ENCODE data around the gene DGKI.

Gene DGKI

DNA sequence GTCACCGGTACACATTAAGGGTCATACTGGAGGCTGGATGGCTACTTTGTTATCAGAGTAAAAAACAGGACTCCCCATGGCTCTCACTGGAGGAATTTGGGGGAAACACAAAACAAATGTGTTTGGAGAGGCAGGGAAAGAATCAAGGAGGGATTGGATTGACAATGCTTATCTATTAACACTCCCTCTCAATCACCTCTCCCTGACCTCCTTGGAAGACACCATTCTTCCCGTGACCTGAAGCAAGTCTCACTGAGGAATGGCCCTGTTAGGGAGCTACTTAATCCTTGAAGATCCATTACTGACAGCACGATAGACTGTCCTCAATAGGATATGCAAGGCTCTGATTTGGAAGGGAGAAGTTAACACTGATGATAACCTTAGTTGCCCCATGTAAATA lies 261.2 kb downstream of the DGKI start:
- DNase-seq = no peak

DNA sequence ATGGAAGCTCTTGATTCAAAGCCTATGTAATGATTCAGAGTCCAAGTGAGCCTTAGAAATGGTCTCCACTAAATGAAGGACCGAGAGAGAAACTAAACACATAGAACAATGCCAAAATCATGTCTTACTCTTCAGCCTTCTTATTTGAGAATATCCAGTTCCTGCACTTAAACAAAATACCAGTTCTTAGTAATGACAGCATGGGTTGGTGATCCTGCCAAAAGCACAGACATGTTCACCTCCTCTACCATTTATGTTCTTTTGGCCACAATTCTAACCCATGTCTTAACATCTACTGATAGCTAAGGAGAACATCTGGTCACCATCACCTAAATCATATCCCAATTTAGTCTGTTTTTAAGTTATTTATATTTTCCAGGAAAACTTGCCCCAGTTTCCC lies 263.6 kb downstream of the DGKI start:
- no peak for DNase-seq

DNA sequence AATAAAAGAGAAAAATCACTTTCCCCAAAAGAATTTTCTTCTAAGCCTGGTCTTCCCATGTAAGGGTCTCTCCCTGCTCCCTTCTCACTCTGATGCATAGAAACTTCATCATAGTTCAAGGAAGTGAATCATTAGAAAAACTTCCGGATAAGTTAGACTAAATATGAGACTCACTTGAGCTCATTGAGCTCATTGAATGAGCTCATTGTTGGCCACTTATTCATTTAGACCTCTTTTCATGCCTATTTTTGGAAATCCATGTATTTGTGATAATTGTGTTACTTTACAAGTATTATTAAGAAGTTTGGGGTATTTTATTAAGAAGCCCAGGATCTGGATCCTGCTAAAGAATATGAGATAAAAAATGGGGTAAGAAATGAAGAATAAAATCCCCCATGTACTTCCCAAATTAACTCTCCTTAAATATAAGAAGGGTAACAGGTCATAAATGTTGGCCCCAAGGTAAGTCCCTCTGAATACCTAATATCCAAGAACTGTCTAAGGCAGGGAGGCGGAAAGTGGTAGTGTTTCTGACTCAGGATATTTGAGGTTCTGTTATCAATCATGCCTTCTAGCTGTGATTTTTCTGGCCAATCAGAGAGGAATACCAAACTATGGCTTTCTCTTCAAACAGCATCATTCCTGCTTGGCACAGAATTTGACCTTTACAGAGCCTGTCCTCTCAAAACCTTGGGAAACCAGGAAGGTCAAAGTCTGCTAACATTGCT lies 266.7 kb downstream of the DGKI start:
- DNase-seq = no peak

DNA sequence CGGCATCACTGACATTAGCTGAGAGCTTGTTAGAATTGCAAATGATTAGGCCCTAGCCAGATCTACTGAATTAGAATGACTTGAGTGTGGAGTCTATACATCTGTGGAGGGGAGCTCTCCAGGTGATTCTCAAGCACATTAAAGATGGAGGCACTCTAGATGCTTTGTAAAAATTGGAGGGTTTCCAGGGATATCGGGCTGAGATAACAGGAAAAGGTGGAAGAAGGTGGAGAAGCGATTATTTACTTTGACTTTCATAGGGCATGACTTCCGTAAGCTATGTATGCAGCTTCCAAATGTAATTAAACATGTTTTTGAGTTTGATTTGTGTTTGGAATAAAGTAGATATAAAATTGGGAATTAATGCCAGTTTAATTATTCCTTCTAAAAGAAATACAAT lies 268.2 kb downstream of the DGKI start:
- DNase-seq = no peak

DNA sequence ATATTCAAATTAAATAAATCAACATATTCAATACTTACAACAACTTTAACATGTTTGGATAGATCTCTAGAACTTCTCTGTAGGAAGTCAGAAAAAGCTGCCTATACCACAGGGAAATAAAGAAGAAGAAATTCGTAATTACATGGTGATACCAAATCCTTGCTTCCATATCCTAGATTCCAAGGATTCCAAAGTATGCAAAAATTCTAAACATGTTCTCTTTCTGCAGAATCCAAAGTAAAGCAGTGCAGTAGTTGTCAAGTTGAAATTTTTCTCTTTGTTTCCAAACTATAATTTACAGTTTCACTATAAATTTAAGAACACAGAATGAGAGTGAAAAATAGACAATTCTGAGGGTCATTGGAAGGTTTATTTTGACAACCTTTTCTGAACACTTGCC lies 269.6 kb downstream of the DGKI start:
- no peak for DNase-seq

DNA sequence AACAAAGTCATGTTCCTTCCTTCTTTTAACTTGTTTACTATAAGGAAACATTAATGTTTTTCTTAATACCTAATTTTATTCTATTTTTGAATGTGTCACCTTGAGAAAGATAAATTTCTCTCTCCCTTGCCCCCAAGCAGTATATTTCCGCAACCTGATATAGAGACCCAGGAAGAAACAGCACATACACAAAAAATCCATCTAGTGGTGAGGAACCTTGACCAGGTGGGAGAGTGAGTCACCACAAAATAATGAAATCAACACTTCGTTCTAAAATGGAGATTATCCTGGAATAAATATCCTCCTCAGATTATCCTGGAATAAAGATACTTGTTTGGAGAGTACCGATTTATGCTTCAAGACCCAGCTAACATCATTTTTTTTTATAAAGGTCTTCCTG lies 270.3 kb downstream of the DGKI start:
- no peak for DNase-seq

DNA sequence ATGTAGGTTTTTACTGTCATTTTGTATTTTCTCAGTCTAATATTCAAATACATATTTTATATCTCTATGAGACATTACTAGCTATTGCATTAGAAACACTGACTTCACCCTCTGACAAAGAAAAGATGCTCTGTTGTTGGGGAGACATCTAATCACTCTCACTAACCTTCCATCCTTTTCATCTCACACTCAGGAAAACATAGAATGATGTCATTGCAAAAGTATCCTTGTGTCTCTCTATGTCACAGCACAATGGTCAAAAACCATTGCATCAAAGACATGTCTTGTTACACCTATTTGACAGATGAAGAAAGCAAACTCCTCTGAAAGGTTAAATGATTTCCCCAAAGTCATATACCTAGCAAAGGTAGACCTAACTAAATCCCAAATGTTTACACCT lies 272.0 kb downstream of the DGKI start:
- no peak for DNase-seq

DNA sequence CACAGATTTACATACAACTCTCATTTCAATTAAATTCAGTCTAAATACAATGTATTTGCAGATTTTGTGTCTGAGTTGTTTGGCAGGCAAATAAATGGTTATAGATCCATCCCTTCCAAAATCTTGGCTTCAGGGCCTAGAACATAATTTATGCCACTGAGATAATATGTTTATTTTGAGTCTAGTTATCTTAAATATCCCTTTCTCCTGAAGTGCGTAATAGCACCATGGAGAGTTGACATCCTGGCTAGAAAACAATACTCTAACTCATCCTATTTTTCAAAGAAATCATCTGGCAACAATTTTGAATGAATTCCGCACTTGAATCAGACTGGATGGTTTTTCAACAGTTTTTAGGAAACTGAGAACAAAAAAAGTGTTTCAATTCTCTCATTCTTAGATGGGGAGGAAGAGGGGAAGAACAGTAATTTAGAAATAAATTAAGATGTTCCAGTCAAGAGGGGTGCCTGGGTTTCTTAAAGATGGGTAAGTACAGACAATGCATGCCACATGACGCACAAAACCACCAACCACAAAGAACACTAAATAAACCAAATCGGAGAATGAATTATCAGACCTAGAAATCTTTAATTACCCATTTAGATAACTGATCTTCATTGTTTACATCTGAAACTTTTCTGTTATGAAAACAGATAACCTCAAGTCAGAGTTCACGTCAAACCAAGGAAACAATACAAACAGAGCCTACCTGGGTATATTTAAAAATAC lies 274.6 kb downstream of the DGKI start:
- DNase-seq = no peak

DNA sequence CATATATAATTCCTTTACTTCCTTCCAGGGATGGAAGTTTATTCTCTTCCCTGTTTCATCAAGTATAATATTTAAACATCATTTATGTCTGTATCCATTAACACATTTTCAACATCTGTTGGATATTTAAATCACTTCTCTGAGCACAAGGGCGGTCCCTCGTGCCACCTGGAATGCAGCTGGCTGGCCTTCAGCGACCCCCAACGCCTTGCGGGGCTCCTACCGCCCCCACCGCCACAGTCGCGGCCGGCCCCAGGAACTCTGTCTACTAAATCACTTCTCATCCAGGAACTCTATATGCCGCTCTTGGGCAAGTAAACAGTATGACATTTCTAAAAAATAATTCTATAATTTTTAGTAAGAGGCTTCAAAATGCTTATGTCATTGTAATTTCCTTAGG lies 282.1 kb downstream of the DGKI start:
- no peak for DNase-seq

DNA sequence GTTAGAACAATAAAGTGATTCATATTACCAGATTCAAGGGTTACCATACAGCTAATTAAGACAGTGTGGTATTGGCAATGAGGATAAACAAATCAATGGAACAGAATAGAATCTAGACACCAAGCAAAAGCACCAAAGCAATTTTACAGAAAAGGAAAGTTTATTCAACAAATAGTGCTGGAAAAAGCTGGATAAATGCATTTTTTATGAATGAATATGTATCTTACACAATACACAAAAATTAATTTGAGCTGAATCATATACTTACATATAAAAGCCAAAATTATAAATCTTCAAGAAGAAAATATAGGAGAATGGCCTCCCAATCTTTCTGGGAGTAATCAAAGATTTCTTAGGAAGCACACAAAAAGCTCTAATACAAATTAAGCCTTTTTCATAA lies 282.8 kb downstream of the DGKI start:
- DNase-seq = no peak

DNA sequence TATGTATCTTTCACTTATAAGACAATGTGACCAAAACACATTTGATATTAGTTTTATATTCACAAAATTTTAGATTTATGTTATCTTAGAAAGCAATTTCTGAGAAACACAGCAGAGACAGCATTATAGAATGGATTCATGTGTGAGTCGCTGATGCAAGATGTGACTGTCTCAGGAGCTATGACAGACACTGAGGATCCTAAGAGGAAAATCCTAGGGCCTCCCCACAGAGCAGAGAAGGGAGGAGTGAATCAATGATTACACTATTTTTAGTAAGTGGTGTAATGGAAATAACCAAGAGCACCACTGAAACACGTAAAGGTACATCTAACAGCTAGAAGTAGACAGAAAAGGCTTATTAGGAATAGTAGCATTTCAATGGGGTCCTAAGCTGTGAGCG lies 299.3 kb downstream of the DGKI start:
- no peak for DNase-seq

DNA sequence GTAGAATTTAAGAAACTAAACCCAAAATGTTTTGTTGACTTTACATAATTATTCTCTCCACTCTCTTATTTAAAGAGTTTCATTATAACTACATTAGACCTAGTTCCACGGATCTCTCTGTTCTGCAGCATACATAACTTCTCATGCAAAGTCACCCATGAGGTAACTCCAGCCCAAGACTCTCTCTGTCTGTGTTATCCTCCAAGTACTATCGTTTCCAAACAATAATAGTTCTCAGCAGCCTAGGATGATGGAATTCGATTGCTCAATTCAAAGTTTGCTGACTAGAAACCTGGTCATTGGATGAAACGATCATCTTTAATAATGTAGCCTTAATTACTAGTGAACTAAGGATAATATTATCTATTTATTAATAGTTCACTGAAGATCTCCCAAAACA lies 300.1 kb downstream of the DGKI start:
- DNase-seq = no peak

DNA sequence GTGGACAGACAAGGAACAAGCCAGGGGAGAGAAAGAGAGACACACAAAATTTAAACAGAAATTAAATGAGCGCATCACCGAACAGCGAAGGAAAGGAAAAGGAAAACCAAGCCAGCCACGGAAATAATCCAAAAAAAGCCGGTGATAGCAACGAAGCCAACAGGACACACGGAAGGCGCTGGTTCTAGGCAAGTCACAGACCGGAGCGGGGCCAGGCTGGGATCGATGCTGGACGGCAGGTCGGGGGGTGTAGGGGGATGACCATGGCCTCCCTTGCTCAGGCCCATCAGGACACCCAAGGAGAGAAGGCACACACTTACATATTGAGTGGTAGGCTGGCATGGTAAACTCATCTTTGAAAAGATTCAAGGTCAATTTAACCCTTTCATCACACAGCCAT lies 300.8 kb downstream of the DGKI start:
- no peak for DNase-seq

DNA sequence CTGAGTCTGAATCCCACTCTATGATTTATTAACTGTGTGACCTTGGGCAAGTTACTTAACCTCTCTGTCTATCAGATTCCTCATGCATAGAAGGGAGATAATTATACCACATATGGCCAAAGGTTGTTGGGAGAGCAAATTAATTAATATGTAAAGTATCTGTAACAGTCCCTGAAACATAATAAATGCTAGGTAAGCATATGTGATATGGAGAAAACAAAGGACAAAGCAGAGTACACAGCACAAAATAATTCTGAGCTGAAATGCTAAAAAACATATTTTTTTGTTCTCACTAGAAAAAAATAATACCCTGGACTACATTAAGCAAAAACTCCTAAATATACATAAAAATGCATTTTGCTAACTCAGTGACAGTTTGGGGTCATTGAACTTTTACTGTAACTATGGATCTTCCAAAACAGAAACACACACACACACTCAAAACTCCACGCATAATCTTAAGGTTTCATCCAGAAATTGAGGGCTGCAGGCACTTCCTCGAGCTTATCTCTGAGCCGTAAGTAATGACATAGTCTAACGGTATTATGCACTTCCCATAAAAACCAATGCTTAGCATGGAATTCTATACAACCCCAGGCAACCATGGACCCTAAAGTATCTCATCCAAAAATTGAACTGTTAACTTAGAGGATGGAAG lies 301.6 kb downstream of the DGKI start:
- no peak for DNase-seq

DNA sequence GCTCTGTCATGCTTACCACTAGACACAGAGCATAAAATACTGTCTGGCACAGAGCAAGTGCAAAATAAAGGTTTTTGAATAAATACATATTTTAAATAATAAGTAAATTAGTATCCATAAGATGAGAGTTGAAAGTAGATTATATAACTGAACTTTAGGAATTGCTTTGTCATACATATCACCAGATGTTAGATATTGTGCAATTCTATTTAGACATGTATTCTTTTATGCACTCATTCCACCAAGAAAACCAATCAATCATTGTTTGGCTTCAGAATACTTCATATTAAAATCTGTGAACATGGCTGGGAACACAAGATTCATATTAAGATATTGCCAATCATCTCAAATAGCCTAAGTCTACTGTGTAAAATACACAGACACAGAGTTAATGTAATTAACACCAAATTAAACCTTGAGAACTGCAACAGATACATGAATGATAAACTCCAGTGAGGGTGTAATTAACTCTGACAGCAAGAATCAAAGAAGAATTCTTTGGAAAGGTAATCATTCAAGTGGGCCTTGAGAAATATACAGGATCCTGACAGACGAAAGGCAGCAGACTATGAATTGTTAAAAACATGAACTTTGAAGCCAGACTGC lies 302.2 kb downstream of the DGKI start:
- no peak for DNase-seq

DNA sequence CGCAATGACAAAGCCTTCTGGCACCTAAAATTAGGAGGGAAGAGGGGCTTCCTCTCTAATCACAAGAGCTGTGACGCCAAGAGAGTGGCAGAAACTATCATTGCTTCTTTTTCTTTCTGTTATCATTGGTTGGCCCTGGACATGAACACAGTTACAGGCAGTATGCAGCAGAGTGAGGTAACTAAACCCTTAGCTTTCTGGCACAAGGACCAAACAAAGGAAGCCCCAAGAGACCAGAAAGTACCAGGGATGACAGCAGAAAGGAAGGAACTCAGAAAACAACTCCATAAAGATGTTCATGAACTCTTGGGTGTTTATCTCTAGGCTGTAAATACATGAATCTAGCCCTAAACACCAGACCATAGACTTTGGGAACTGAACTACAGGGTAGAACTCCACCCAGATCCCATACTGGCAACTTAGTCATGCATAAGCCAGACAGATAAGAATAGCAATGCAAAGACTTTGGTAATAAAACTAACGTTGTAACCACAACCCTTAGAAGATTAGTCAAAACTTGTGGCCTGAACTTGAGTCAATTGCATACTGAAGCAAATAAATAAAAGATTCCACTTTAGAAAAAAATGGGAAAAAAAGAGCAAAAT lies 307.6 kb downstream of the DGKI start:
- DNase-seq = no peak

DNA sequence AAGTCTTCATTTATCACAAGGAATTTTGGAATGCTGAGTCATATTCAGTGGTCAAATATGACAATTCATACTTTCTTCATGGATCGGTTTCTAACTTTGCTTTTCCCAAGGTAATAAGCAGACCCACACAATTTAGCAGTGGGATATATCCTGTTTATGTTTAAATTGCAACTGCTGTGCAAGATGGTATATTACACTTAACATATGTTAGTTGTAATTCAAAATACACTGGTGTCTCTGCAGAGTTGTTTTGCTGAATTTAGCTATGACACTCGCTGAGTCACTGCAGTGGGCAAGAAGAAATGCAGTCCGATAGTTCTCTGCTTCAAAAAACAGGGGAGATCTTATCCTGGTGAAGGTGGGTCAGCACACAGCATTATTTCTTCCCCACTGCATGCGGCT lies 308.4 kb downstream of the DGKI start:
- no peak for DNase-seq

DNA sequence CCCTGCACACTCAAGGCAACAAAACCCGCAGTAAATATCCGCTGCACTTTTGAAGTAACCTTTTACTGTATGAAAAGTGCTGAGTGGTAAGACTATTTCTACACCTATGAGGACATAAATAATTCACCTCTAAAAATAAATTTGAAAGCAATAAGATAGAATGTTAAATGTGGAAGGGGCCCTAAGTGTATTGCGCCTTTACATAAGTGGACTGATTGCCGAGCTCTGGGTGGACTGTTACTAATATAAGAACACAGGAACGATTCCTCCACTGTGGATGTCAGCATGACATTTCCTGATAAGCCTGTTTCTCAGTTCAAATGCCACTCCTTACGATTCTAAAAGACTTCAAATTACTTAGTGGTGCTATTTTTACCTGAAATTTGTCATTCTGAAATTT lies 311.2 kb downstream of the DGKI start:
- DNase-seq = no peak

DNA sequence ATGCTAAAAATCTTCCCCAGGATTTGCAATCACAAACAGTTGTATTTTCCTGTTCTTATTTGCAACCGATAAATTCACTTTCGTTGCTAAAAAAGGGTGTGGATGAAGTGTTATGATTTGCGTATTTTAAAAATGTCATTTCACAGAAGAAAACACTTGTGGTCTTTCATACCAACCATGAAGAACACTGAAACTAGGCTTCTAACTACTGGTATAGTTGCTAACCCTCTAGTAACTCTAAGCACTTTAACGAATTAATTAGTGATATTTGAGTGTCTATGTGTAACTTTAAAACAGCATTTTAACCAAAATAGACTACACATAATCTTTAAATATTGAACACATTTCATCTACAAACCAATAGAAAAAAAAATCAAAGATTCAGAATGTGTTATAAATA lies 315.1 kb downstream of the DGKI start:
- DNase-seq = no peak

DNA sequence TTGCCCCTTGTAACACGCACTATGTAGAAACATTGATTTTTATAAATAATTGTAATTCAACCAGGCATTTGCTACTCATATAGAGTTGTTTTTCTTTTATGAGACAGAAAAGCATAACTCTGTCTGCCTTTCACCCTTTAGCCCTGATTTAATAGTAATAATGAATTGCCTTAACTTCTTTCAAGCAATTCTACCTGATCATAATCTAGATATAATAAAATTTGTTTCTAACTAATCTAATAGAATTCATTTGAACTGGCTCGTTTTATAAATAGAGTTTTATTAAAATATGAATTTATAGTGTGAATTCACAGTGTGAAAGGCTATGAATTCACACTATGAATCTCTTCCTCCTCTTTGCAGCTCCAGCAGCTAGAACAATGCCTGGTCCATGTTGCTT lies 319.1 kb downstream of the DGKI start:
- no peak for DNase-seq

DNA sequence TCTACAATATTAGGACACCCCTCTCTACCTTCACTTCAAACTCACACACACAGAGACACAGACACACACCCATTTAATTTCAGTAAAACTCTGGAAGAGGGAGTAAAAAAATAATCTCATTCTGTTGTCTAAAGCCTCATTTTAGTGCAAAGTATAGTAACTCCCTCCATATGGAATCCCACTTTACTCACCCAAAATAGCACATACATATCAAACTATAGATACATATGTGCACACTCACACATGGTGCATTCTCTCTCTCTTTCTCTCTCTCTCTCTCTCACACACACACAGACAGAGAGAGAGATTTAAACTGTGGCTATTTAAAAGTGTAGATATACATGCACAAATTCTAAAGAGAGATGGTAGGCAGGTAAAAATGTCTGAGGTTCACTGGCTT lies 323.6 kb downstream of the DGKI start:
- DNase-seq = no peak

DNA sequence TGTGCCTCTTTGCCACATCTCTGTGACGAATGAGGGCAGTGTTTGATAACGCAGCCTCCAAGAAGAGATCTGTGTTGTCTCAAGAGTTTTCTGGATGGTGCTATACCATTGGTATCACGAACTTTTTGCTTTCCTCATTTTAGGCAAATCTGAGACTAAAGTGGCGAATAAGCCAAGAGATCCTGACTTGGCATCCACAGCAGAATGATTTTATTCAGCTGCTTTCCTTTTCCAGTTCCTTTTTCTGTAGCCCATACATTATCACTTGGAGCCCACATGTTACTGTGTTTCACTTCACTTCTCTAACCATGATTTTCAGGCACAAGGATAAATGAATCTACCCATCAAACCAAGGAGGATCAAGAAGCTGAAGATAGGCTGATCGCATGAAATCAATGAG lies 325.3 kb downstream of the DGKI start:
- DNase-seq = no peak

DNA sequence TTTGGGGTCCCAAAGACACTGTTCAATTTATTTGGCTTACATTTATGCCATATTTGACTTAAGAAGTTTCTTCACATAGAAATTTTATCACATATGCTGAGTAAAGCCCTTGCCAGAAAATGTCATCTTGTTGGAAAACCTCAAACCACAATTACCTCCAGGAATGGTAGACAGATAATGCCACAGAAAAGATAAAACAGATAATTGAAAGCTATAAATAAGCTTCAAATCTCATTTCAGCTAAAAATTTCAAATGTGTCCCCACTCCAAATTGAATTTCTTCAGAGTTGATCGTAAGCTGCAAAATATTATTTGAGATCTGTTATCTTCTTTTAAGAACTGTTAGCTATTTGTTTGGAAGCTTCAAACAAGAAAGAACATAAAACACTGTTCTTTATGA lies 326.8 kb downstream of the DGKI start:
- DNase-seq = no peak
